ENCODE results near the gene NME5.
"Not testable (repeated sequence)": the region's sequence is repeated elsewhere in the genome, so short reads cannot be mapped to it uniquely, and the experiment has no call there.

Gene NME5

GRCh38 chr5:138078006-138078643, 61.1 kb downstream of the NME5 start:
- no peak for DNase-seq (ENCODE audit: low spot score)

DNA sequence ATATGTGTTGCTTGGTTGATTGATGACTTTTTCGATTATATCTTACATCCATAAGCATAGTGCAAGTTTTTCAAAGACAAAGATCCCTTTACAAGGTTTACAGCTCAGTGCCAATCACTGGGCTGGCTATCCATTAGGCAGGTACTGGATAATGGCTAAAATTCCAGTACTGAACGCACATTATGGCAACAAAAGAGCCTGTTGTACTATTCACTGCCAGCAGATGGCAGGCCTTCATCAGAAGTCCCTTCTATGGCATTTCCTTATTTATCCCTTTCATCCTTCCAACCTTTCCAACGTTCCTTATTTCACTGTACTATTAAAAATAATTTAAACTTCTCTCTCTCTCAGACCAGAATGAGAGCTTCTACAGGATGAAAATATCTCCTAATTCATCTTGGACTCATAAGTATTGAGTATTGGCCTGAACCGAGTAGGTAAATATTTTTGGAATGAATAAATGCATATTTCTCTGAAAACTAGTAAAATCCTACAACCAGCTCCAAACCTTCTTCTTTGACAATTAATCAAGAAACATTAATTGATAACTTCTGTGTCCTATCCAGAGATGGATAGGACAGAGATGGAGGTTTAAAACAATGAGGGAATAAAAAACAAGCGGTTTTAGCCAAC, 62.0 kb downstream of the NME5 start:
- DNase-seq (ENCODE audit: low spot score), result peak; percentile 81

- not testable (repeated sequence) for DNase-seq (ENCODE audit: low spot score)
These were observed 69.2 kb downstream of the NME5 start for GRCh38 chr5:138070026-138070425.

DNA sequence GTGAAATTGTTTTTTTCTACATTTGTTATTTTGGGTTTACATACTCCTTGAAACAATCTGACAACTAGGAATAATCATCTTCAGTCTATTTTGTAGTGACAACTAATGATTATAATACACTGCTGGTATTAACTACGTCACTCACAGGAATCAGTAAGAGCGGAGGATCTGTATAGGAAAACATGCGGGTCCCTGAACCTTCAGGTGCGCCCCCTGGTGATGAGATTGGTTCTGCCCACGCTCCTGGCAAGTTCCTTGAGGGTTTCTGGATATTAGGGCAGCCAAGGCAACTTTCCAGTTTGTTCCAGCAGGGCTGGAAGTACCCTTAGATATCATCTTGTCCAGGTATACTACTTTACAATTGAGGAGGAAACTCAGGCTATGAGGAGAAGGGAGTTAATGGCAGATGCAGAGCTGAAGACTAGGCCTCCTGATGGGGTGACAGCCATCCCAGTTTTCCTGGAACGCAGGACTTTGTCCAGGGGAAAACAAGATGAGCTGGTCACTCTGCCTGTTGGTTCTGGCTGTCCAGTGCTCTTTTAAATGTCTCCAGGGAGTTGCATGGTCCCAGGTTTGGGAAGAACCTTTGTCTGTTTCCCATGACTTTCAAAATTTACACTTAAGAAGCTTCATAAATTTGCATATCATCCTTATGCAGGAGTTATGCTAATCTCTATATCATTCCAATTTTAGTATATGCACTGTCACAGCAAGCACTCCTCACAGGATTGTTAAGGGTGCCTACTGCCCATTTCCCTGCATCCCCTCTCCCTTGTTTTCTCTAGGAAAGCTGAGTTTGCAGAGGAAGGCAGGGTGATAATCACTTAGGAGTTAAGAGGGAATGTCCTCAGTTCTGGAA, 70.3 kb downstream of the NME5 start:
- peak; percentile 82 for DNase-seq (ENCODE audit: low spot score)

GRCh38 chr5:138067945-138068344, 71.3 kb downstream of the NME5 start:
- no peak for DNase-seq (ENCODE audit: low spot score)
